ENCODE results near the gene MADCAM1.

MADCAM1 gene

GRCh38 chr19:488505-489417, 7.5 kb upstream of the MADCAM1 start:
- FAIRE-seq: no peak

- FAIRE-seq: no peak
These were observed 6.7 kb upstream of the MADCAM1 start for GRCh38 chr19:489418-490196.

GRCh38 chr19:491146-491741, 5.0 kb upstream of the MADCAM1 start:
- FAIRE-seq: no peak

GRCh38 chr19:492091-492531, 4.2 kb upstream of the MADCAM1 start:
- FAIRE-seq: no peak

- FAIRE-seq: no peak
These were observed 2.7 kb upstream of the MADCAM1 start for GRCh38 chr19:493391-494170.

GRCh38 chr19:494171-495080, 1.9 kb upstream of the MADCAM1 start:
- FAIRE-seq: no peak

GRCh38 chr19:495081-495401, 1.2 kb upstream of the MADCAM1 start:
- no peak for FAIRE-seq

GRCh38 chr19:495402-496111, 729 bp upstream of the MADCAM1 start:
- peak; percentile 27 for FAIRE-seq

GRCh38 chr19:496986-497385, 700 bp downstream of the MADCAM1 start:
- FAIRE-seq: no peak

- FAIRE-seq: no peak
These were observed 1.2 kb downstream of the MADCAM1 start for GRCh38 chr19:497491-497868.

GRCh38 chr19:497869-498510, 1.7 kb downstream of the MADCAM1 start:
- FAIRE-seq: no peak

GRCh38 chr19:498511-498891, 2.2 kb downstream of the MADCAM1 start:
- FAIRE-seq: no peak

GRCh38 chr19:498977-499623, 2.8 kb downstream of the MADCAM1 start:
- no peak for FAIRE-seq

GRCh38 chr19:501646-502045, 5.4 kb downstream of the MADCAM1 start:
- no peak for FAIRE-seq

- no peak for FAIRE-seq
These were observed 8.3 kb downstream of the MADCAM1 start for GRCh38 chr19:504616-505015.

- FAIRE-seq: peak; percentile 98
These were observed 10.4 kb downstream of the MADCAM1 start for GRCh38 chr19:506404-507285.

GRCh38 chr19:507286-508203, 11.3 kb downstream of the MADCAM1 start, which contains the start of gene TPGS1:
Gene TPGS1, plus strand, starts transcription at chr19:507497. Its CDS starts 10 bp downstream, at chr19:507507.
- no peak for FAIRE-seq
